Mesenchymal stem cell (in vitro differentiated cells and primary cell): ENCODE measurements around the gene PROCA1.
A peak's percentile ranks its signal among the peaks of the same experiment; 100 is the strongest.

Experiments
- DNase-seq: peaks from one replicate; pipeline ENCODE4 v3.0.0-alpha.2; 2013
- H2AFZ ChIP-seq: one replicate; pipeline ENCODE4 v1.6.1; 2013; ENCODE audit warnings: low read depth, mild to moderate bottlenecking, control low read depth, inconsistent platforms, low read length, moderate library complexity
- H2AK5ac ChIP-seq: 2 replicates; pipeline ENCODE4 v1.6.1; 2013; ENCODE audit warnings: low read length, moderate library complexity, mild to moderate bottlenecking, inconsistent platforms; ENCODE audit not compliant: severe bottlenecking
- H2BK120ac ChIP-seq: one replicate; pipeline ENCODE4 v1.6.1; 2013; ENCODE audit warnings: low read depth, mild to moderate bottlenecking, inconsistent platforms, low read length, moderate library complexity
- H2BK12ac ChIP-seq, 2 experiments: one replicate each; pipeline ENCODE4 v1.6.1; 2013; ENCODE audit warnings: inconsistent platforms in 2 of 2, low read length in 2 of 2, mild to moderate bottlenecking in 2 of 2, moderate library complexity in 2 of 2, control low read depth in 1 of 2
- H2BK15ac ChIP-seq: one replicate; pipeline ENCODE4 v1.6.1; 2013; ENCODE audit warnings: mild to moderate bottlenecking, low read depth, inconsistent platforms; ENCODE audit not compliant: poor library complexity, severe bottlenecking
- H2BK5ac ChIP-seq: 2 replicates; pipeline ENCODE4 v1.6.1; 2013; ENCODE audit warnings: low read depth, mild to moderate bottlenecking, low read length, control low read depth, inconsistent platforms; ENCODE audit not compliant: poor library complexity, severe bottlenecking
- H3K14ac ChIP-seq, 2 experiments: one replicate each; pipeline ENCODE4 v1.6.1; 2013; ENCODE audit warnings: inconsistent platforms in 2 of 2, low read length in 2 of 2, control low read depth in 1 of 2, mild to moderate bottlenecking in 1 of 2, moderate library complexity in 1 of 2
- H3K18ac ChIP-seq, 2 experiments: one replicate each; pipeline ENCODE4 v1.6.1; 2013; ENCODE audit warnings: inconsistent platforms in 2 of 2, low read length in 2 of 2, control low read depth in 1 of 2, low read depth in 1 of 2, mild to moderate bottlenecking in 1 of 2
- H3K23ac ChIP-seq, 2 experiments: one replicate each; pipeline ENCODE4 v1.6.1; 2013; ENCODE audit warnings: inconsistent platforms in 2 of 2, low read length in 2 of 2, mild to moderate bottlenecking in 2 of 2, moderate library complexity in 2 of 2, control low read depth in 1 of 2
- H3K27ac ChIP-seq: 2 replicates; pipeline ENCODE4 v1.5.1; 2013; ENCODE audit warnings: mild to moderate bottlenecking, moderate library complexity, low read length, control low read depth, inconsistent platforms; ENCODE audit not compliant: poor library complexity, severe bottlenecking
- H3K27me3 ChIP-seq, 2 experiments: 2 replicates each; pipeline versions ENCODE4 v1.6.1 to v1.7.0; 2013; ENCODE audit warnings: low read length in 2 of 2, mild to moderate bottlenecking in 2 of 2, moderate library complexity in 2 of 2, control low read depth in 1 of 2, inconsistent platforms in 1 of 2; ENCODE audit not compliant: control insufficient read depth in 1 of 2, insufficient read depth in 1 of 2
- H3K36me3 ChIP-seq, 2 experiments: 2 replicates each; pipeline versions ENCODE4 v1.6.1 to v1.7.0; 2013; ENCODE audit warnings: low read length in 2 of 2, control low read depth in 1 of 2, inconsistent platforms in 1 of 2, low read depth in 1 of 2, mild to moderate bottlenecking in 1 of 2; ENCODE audit not compliant: insufficient read depth in 2 of 2, control insufficient read depth in 1 of 2
- H3K4ac ChIP-seq, 2 experiments: one replicate each; pipeline ENCODE4 v1.6.1; 2013; ENCODE audit warnings: inconsistent platforms in 2 of 2, low read length in 2 of 2, mild to moderate bottlenecking in 2 of 2, moderate library complexity in 2 of 2, control low read depth in 1 of 2, low read depth in 1 of 2
- H3K4me1 ChIP-seq: 2 replicates; pipeline ENCODE4 v1.6.1; 2013; ENCODE audit warnings: low read depth, low read length, control low read depth; ENCODE audit not compliant: control insufficient read depth, insufficient read depth
- H3K4me2 ChIP-seq: 2 replicates; pipeline ENCODE4 v1.6.1; 2013; ENCODE audit warnings: low read length, mild to moderate bottlenecking, inconsistent platforms; ENCODE audit not compliant: poor library complexity, severe bottlenecking
- H3K4me3 ChIP-seq, 2 experiments: 2 replicates each; pipeline versions ENCODE4 v1.5.1 to v1.7.0; 2013; ENCODE audit warnings: low read length in 2 of 2, mild to moderate bottlenecking in 2 of 2, control low read depth in 1 of 2, low read depth in 1 of 2; ENCODE audit not compliant: insufficient read depth in 1 of 2
- H3K79me1 ChIP-seq: replicated peaks from 2 replicates; pipeline ENCODE4 v1.6.1; 2013; ENCODE audit warnings: mild to moderate bottlenecking, control low read depth, low read length, inconsistent platforms; ENCODE audit not compliant: poor library complexity, severe bottlenecking
- H3K9ac ChIP-seq: 2 replicates; pipeline ENCODE4 v1.7.0; 2013; ENCODE audit warnings: mild to moderate bottlenecking, low read length, moderate library complexity
- H3K9me3 ChIP-seq: 2 replicates; pipeline ENCODE4 v1.7.0; 2013; ENCODE audit warnings: mild to moderate bottlenecking, low read length; ENCODE audit not compliant: control insufficient read depth
- H4K8ac ChIP-seq: one replicate; pipeline ENCODE4 v1.6.1; 2013; ENCODE audit warnings: inconsistent platforms, mild to moderate bottlenecking, low read length, moderate library complexity
- H4K91ac ChIP-seq: one replicate; pipeline ENCODE4 v1.6.1; 2013; ENCODE audit warnings: mild to moderate bottlenecking, low read length, inconsistent platforms
- WGBS: methylation state at CpG from one replicate; pipeline ENCODE4 v1.1.7; 2013; ENCODE audit warnings: mixed read lengths; 5-methylcytosine and 5-hydroxymethylcytosine counted together

Gene PROCA1

GRCh38 chr17:28743243-28744103, 31.8 kb upstream of the PROCA1 start, which contains the start of gene TRAF4:
Gene TRAF4 (plus strand): TSS chr17:28744011. CDS start chr17:28744113, 102 bp downstream.
- Histone ChIP-seq H2AFZ (no peak within 1 kb of the TSS), H2BK12ac (peak within 1 kb of the TSS; percentile 32 to 49), H3K18ac (peak within 1 kb of the TSS; percentile 96 to 99), H3K27ac (peak within 1 kb of the TSS; percentile 98), H2BK15ac (peak within 1 kb of the TSS; percentile 93), H3K4me1 (peaks cover 37% of the 10 kb centered on the region), H2AK5ac (no peak within 1 kb of the TSS), H3K27me3 (no peaks in the 10 kb centered on the region), H3K4me2 (peak within 1 kb of the TSS; percentile 83), H2BK5ac (peak within 1 kb of the TSS; percentile 96), H3K79me1 (peaks cover 3% of the 10 kb centered on the region), H3K14ac (peak within 1 kb of the TSS; percentile 62 to 98), H4K8ac (peak within 1 kb of the TSS; percentile 84), H3K4me3 (peak within 1 kb of the TSS; percentile 89 to 91), H3K9ac (peak within 1 kb of the TSS; percentile 99), H3K4ac (peak within 1 kb of the TSS; percentile 97 to 98), H4K91ac (peak within 1 kb of the TSS; percentile 98), H3K23ac (peak within 1 kb of the TSS in 1 of 2 experiments; percentile 77), H3K36me3 (peaks cover 30 to 49% of the 10 kb centered on the region in 2 experiments), H3K9me3 (no peaks in the 10 kb centered on the region), H2BK120ac (peak within 1 kb of the TSS; percentile 87)
- DNase-seq = peak; percentile 95
- under 1% methylated on average over 61 of the region's 70 CpGs for WGBS

GRCh38 chr17:28741358-28742349, 30.0 kb upstream of the PROCA1 start:
- 97% methylated on average over 18 of the region's 19 CpGs for WGBS
- Histone ChIP-seq H3K4me2 (no peak overlapping the region), H2AK5ac (peak overlapping the region; percentile 84), H4K91ac (peak overlapping the region; percentile 71), H3K18ac (peak overlapping the region; percentile 13 to 73), H3K79me1 (peaks cover 3% of the 10 kb centered on the region), H3K36me3 (peaks cover 18 to 42% of the 10 kb centered on the region in 2 experiments), H2BK12ac (peak overlapping the region; percentile 17 to 49), H2AFZ (no peak overlapping the region), H3K4me3 (no peak overlapping the region), H3K9ac (no peak overlapping the region), H3K4ac (peak overlapping the region; percentile 19 to 46), H2BK5ac (no peak overlapping the region), H3K27ac (peak overlapping the region; percentile 11), H4K8ac (peak overlapping the region; percentile 36), H3K23ac (no peak overlapping the region), H2BK15ac (peak overlapping the region; percentile 1), H2BK120ac (no peak overlapping the region), H3K9me3 (no peaks in the 10 kb centered on the region), H3K4me1 (peaks cover 23% of the 10 kb centered on the region), H3K14ac (no peak overlapping the region), H3K27me3 (no peaks in the 10 kb centered on the region)
- no peak for DNase-seq

- no peak overlapping the region for H3K18ac ChIP-seq
- no peak overlapping the region for H4K8ac ChIP-seq
- no peaks in the 10 kb centered on the region for H3K9me3 ChIP-seq
Measured at GRCh38 chr17:28740406-28741357, 29.0 kb upstream of the PROCA1 start.

More at GRCh38 chr17:28740406-28741357, 29.0 kb upstream of the PROCA1 start:
- Histone ChIP-seq H3K79me1 (peaks cover 3% of the 10 kb centered on the region), H2BK12ac (no peak overlapping the region), H3K4ac (no peak overlapping the region), H2BK120ac (no peak overlapping the region), H2AFZ (no peak overlapping the region), H3K27me3 (no peaks in the 10 kb centered on the region), H3K4me2 (no peak overlapping the region), H3K4me3 (no peak overlapping the region), H4K91ac (no peak overlapping the region), H2AK5ac (no peak overlapping the region), H3K27ac (no peak overlapping the region), H3K23ac (no peak overlapping the region), H3K9ac (no peak overlapping the region), H2BK15ac (peak overlapping the region; percentile 1), H3K4me1 (peaks cover 14% of the 10 kb centered on the region), H3K36me3 (peaks cover 14 to 32% of the 10 kb centered on the region in 2 experiments), H2BK5ac (no peak overlapping the region), H3K14ac (no peak overlapping the region)
- WGBS = 96% methylated on average over 10 of the region's 10 CpGs
- DNase-seq = no peak
